Measurements from ENCODE around the gene MOB1B. TPM values are rescaled to one million over a fixed set of nuclear protein-coding genes. Genes with fewer than 3 reads are reported as not detected.

MOB1B gene
- total RNA-seq, 1 donor from 2014 or later = 8.4 TPM

- H3K36me3 ChIP-seq (ENCODE audit: control insufficient read depth, insufficient read depth, low read length) = no peaks in the 10 kb centered on the region
- no peaks in the 10 kb centered on the region for H3K27me3 ChIP-seq (ENCODE audit: control insufficient read depth, insufficient read depth, low read length)
- TF ChIP-seq, protein P1, sequence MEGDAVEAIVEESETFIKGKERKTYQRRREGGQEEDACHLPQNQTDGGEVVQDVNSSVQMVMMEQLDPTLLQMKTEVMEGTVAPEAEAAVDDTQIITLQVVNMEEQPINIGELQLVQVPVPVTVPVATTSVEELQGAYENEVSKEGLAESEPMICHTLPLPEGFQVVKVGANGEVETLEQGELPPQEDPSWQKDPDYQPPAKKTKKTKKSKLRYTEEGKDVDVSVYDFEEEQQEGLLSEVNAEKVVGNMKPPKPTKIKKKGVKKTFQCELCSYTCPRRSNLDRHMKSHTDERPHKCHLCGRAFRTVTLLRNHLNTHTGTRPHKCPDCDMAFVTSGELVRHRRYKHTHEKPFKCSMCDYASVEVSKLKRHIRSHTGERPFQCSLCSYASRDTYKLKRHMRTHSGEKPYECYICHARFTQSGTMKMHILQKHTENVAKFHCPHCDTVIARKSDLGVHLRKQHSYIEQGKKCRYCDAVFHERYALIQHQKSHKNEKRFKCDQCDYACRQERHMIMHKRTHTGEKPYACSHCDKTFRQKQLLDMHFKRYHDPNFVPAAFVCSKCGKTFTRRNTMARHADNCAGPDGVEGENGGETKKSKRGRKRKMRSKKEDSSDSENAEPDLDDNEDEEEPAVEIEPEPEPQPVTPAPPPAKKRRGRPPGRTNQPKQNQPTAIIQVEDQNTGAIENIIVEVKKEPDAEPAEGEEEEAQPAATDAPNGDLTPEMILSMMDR (IDR thresholded peaks at IDR 0.05; ENCODE audit: insufficient read depth, low read length, severe bottlenecking) = no peak
- FAIRE-seq (no peak), DNase-seq (ENCODE audit: low read depth) (no peak)
- H3K4me3 ChIP-seq (ENCODE audit: low read depth, low read length) = no peak overlapping the region
These were observed 34.1 kb downstream of the MOB1B start for GRCh38 chr4:70936200-70936787.

DNA sequence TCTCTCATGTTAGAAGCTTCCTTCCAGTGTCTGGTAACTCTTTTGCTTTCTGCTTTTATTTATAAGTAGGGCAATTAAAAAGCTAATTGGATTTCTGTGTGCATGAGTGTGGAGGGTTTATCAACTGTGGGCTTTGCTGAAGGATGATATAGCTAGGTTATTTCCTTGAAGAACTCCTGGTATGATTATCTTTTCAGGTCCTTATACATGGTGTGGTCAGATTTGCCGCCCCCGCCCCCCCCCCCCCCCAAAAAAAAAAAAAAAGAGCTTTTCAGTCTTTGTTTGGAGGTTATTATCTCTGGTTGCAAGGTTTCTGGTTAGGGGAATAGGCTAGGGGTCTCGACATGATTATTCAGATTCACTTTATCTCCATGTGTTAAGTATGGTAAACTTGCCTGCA, 35.9 kb downstream of the MOB1B start:
- no peak for DNase-seq (ENCODE audit: low read depth)

GRCh38 chr4:70940134-70940533, 38.0 kb downstream of the MOB1B start:
- DNase-seq (ENCODE audit: low read depth) = no peak
- FAIRE-seq = no peak
- Histone ChIP-seq H3K4me3 (ENCODE audit: low read depth, low read length) (no peak overlapping the region), H3K36me3 (ENCODE audit: control insufficient read depth, insufficient read depth, low read length) (no peaks in the 10 kb centered on the region), H3K27me3 (ENCODE audit: control insufficient read depth, insufficient read depth, low read length) (no peaks in the 10 kb centered on the region)
- TF ChIP-seq, protein P1 (IDR thresholded peaks at IDR 0.05; ENCODE audit: insufficient read depth, low read length, severe bottlenecking) = no peak

More for the DNA sequence above, 35.9 kb downstream of the MOB1B start:
- no peak for FAIRE-seq
- TF ChIP-seq, protein P1 (IDR thresholded peaks at IDR 0.05; ENCODE audit: insufficient read depth, low read length, severe bottlenecking) = no peak
- no peaks in the 10 kb centered on the region for H3K27me3 ChIP-seq (ENCODE audit: control insufficient read depth, insufficient read depth, low read length)
- no peak overlapping the region for H3K4me3 ChIP-seq (ENCODE audit: low read depth, low read length)
- no peaks in the 10 kb centered on the region for H3K36me3 ChIP-seq (ENCODE audit: control insufficient read depth, insufficient read depth, low read length)

DNA sequence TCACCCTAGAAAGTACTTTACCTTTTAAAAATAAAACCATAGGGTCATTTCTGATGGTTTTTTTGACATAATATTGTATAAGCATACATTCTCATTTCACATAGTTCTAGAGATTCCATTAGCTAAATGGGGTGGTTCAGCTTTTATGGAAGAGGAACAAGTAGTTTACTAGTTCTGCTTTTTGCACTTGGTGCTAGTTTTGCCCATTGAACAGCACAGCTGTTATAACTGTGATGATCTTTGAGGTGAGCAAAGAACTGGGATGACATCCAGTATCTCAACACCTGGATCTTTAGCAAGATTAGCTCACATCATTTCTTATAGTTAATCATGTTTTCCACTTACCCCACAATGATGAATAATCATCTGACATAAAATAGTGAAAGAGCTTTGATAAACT, 40.9 kb downstream of the MOB1B start:
- DNase-seq (ENCODE audit: low read depth) = no peak
- Histone ChIP-seq H3K27me3 (ENCODE audit: control insufficient read depth, insufficient read depth, low read length) (no peaks in the 10 kb centered on the region), H3K4me3 (ENCODE audit: low read depth, low read length) (no peak overlapping the region), H3K36me3 (ENCODE audit: control insufficient read depth, insufficient read depth, low read length) (no peaks in the 10 kb centered on the region)
- FAIRE-seq = no peak
- TF ChIP-seq, protein P1 (IDR thresholded peaks at IDR 0.05; ENCODE audit: insufficient read depth, low read length, severe bottlenecking) = no peak

DNA sequence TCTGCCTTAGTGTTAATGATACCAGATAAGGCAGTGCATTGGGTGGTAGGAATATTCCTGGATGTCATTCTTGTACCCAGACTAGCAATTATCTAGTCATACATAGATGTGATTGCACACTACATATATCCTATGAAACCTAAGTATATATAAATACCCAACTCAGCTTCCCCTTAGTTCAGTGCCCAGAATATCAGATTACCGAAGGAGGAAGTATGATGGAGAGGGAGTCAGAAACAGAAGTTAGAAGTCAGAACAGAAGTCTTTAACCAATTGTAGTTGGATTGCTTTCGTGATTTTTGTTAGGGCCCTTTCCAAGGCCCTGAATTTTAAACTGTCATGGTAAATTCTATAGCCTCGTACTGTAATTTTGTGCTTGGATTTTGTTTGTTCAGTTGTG, 42.9 kb downstream of the MOB1B start:
- H3K36me3 ChIP-seq (ENCODE audit: control insufficient read depth, insufficient read depth, low read length) = no peaks in the 10 kb centered on the region
- TF ChIP-seq, protein P1 (IDR thresholded peaks at IDR 0.05; ENCODE audit: insufficient read depth, low read length, severe bottlenecking) = no peak
- no peaks in the 10 kb centered on the region for H3K27me3 ChIP-seq (ENCODE audit: control insufficient read depth, insufficient read depth, low read length)
- H3K4me3 ChIP-seq (ENCODE audit: low read depth, low read length) = no peak overlapping the region
- no peak for FAIRE-seq
- no peak for DNase-seq (ENCODE audit: low read depth)

DNA sequence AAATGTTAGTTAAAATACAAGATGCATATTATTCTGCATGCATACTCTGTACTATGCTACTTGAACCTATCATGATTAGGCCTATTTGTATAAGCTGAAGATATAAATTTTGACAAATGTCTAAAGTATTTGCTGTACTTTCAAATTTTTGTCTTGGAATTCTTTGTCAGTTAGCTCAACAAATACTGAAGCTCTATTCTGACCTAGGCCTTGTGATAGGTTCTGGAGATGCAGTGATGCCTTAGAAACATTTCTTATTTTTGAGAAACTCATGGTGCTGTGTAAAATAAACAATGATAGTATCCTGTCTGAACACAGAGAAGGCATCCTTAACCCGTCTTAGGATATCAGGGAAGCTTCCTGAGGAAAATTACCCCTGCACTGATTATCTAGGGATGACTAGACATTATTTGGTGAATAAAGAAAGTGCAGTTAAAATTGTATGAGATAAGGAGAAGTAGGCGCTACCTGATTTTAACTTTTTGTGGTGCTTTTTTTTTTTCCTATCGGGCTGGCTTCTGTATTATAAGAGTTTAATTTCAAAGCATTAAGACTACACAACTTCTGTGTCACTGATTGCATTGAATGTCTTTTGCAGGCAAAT, 43.4 kb downstream of the MOB1B start:
- Histone ChIP-seq H3K36me3 (ENCODE audit: control insufficient read depth, insufficient read depth, low read length) (no peaks in the 10 kb centered on the region), H3K4me3 (ENCODE audit: low read depth, low read length) (no peak overlapping the region), H3K27me3 (ENCODE audit: control insufficient read depth, insufficient read depth, low read length) (no peaks in the 10 kb centered on the region)
- TF ChIP-seq, protein P1 (IDR thresholded peaks at IDR 0.05; ENCODE audit: insufficient read depth, low read length, severe bottlenecking) = no peak
- FAIRE-seq (no peak), DNase-seq (ENCODE audit: low read depth) (no peak)

Measured in bronchial epithelial cell (primary cell).